Right ventricle myocardium inferior (tissue), 1 donor: ENCODE data around the gene TWF2. TPM values are rescaled to one million over a fixed set of nuclear protein-coding genes. Genes with fewer than 3 reads are reported as not detected.
"Not testable (repeated sequence)": the region's sequence is repeated elsewhere in the genome, so short reads cannot be mapped to it uniquely, and the experiment has no call there.

Experiments
- ATAC-seq: fragments of 200-7000 bp; cut with Tn5 transposase; one replicate; pipeline ENCODE4 v1.9.1; 2020; ENCODE audit warnings: mild to moderate bottlenecking, moderate library complexity
- DNase-seq: peaks from one replicate; pipeline ENCODE4 v3.0.0; 2021; ENCODE audit errors: missing footprints
- intact Hi-C: fragments of 100-400 bp; cut with DNase I; formaldehyde crosslinking; loops from one replicate; pipeline ENCODE4 v1.11.0; 2022
- long read RNA-seq: library from polyadenylated mRNA; unstranded; transcript quantifications from one replicate; pipeline ENCODE4 v2.0.0, GENCODE V29; 2021
- total RNA-seq: library from RNA; stranded (reverse); fragmentation: NEBNext Ultra II Directional; extraction: Animal tissue kit (Norgen Biotek cat#: 25700); gene quantifications from one replicate; pipeline ENCODE4 v1.2.1, GENCODE V29; 2021
- donor health status: DM: no; HTN: yes; CAD: no; lungs with severe emphysema.

Gene TWF2
- total RNA-seq = 120 TPM
- long read RNA-seq, transcript TWF2-201 (9 exons, 1,718 nt) = major isoform, 37 of 137 reads
- long read RNA-seq, partial matches to known transcripts = 94 of 137 reads
- long read RNA-seq, other reads (novel, unspliced or antisense) = 6 of 137 reads

DNA sequence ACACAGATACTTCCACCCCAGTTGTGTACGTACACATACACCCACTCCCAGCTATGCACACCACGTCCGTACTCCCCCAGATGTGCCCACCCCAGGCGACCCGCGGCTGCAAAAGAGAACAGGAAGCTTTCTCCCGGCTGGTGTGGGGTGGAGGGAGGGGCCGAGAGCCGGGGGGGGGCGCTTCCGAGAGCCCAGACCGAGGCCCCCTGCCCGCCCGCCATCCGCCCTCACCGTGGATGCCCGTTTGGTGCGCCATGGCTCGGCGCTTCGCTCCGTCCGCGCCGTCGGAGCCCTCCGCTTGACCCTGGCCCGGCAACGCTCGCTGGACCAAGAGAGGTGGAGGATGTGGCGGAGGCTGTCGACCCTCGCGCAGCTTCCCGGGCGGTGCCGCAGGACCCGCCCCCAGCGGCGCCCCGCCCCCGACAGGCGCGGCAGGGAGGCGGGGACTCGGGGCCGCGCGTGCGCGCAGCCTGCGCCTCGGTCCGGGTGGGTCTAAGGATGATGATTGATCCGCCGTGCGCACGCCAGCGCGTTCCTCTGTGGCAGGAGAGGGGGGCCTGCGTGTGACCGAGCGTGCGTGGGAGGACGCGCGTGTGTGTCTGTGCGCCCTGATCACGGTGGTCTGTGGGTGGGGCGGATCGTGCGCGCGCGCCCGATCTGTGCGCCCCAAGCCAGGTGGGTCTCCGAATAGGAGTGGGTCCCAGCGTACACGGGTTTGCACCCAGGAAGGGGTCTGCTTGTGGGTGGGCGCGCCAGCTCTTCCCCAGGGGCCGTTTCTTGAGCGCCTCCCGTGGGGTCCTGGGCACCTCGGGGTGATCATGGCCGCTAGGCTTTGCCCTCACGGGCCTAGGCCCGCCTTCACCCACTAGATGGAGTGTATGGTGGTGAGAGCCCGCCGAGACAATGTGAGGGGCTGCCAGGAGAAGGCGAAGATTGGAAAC lies at the start of gene TWF2:
TWF2 (minus strand) TSS at position 398 of the 941 bp plus-strand sequence; CDS start at position 256, 142 bp downstream.
- ATAC-seq (peak; percentile 86), DNase-seq (peak; percentile 92)
- intact Hi-C loops = loop anchor here (2.0 kb wide), 1 partner anchor 40 kb away; the partner anchor contains the start of gene WDR82

DNA sequence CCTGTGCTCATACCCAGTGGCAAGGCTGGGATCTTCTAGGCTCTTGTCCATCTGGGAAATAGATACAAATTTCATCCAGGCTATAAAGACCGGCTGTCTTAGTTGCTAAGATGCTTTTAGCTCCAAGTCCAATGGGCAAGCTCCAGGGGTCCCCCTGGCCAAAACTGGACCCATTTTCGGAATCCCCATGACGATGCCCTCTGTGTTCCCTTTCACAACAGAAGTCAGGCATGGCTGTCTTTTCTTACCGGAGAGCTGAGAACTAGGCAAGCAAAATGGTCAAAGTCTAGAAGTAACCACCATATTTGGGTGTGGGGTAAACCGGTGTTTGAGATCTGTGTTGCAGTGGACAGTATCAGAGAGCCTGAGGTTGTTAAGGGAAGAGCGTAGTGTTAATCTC lies 49.7 kb upstream of the TWF2 start:
- intact Hi-C loops = no loop called here
- ATAC-seq = no peak
- no peak for DNase-seq

DNA sequence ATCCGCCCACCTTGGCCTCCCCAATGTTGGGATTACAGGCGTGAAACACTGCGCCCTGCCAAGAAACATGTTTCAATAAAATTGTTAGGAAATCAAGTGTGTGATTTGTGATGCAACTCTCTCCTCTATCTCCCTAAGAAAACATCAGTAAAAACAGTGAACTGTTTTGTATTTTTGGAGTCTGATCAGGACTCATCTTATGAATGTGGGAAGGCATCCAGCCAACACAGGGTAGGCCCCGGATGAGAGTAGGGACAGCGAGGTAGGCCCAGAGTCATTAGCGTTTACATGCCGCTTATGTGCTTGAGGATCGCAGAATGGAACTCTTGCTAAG lies 47.8 kb upstream of the TWF2 start:
- ATAC-seq = no peak
- intact Hi-C loops = no loop called here
- no peak for DNase-seq

DNA sequence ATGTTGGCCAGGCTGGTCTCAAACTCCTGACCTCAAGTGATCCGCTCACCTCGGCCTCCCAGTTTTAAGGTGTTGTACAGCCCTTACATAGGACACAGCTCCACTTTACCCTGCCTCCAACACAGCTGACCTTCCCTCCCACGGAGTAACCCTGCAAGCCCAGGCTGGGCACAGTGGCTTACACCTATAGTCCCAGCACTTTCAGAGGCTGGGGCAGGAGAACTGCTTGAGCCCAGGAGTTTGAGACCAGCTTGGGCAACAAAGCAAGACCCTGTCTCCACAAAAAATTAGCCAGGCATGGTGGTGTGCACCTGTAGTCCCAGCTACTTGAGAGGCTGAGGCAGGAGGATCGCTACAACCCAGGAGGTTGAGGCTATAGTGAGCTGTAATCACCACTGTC lies 45.1 kb upstream of the TWF2 start:
- ATAC-seq, DNase-seq, intact Hi-C loops: not testable (repeated sequence)

DNA sequence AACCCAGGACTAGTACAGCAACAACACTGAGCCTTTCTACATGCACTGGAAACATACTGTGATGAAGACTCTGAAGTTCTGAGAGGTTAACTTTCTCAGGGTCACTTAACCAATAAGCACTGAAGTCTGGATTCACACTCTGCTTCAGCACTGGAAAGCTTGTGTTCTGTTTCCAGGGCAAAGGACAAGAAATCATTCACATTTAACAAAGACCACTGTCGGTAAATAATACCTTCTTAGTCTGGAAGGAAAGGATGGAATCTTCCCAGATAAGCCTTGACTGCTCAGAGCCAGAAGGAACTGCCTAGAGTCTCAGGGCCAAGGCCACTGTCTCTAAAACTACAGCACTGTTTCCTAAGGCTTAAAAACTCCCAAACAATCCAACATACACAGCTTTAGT lies 44.3 kb upstream of the TWF2 start:
- DNase-seq (no peak), ATAC-seq (no peak)
- intact Hi-C loops = no loop called here

DNA sequence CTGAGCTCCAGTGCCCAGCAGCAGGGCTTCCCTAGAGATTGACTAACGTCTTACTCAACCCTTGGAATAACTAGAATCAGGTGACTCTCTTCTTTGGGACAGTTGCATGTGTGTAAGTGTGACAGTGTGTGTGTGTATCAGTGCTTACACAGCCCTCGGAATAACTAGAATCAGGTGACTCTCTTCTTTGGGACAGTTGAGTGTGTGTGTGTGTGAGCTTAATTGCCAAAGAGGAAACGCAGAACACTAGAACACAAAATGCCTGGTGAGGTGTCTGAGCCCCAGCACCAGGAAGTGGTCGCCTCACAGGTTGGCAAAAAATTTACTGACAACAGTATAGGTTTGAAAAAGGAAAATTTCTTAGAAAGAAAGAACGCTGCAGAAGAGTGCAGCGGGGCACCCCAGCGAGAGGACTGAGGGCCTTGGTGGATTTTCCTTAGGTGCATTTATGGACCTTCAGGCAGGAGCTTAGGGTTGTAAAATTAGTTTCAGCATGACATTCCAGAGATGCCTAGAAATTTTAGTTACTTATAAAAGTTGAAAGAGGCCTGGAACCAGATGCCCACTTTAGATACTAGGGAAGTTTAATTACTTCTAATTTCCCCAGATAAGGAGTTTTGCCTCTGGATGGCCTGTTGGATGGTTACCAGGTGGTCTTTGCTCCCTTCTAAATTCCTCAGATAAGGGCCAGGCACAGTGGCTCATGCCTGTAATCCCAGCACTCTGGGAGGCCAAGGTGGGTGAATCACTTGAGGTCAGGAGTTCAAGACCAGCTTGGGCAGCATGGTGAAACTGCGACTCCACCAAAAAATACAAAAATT lies 43.2 kb upstream of the TWF2 start:
- intact Hi-C loops = no loop called here
- no peak for ATAC-seq
- DNase-seq = no peak

DNA sequence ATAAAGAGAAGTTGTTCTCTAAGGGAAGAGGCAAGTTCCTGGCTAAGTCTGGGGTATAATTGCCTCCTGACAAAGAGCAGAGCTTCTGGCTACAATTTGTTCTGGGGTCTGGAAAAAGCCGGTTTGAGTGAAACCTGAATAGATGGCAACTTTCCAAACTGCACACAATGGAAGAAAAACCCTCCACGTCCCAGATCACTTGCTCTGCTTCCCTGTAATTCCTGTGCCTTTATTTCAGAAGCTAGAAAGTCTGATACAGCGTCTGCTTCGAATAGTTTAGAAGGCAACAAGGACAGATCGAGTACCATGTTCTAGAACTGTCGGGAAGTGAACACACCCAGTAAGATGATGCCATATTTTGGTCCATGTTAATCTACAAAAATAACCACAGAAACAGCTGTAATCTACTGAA lies 41.1 kb upstream of the TWF2 start:
- no peak for DNase-seq
- intact Hi-C loops = no loop called here
- no peak for ATAC-seq

DNA sequence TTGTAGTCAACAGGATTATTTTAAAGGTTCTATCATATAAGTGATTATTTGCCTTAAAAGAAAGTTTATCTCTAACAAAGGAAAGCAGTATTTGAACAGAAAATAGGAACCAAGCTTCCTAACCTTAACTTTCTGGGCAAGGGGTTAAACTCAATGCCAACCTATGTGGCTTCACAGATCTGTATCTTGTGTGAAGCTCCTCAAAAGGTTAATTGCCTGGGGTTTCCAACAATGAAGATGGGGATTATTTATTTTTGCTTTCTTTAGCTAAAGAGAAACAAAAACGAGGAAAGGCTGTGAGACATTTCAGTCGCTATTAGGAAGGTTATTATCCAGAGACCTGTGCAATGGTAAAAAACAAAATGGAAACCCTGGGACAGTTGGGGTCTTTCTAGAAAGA lies 40.6 kb upstream of the TWF2 start:
- DNase-seq (no peak), ATAC-seq (no peak)
- intact Hi-C loops = loop anchor here (2.0 kb wide), 2 partner anchors 41 to 125 kb away; partner anchors contain the start of genes POC1A and TWF2

DNA sequence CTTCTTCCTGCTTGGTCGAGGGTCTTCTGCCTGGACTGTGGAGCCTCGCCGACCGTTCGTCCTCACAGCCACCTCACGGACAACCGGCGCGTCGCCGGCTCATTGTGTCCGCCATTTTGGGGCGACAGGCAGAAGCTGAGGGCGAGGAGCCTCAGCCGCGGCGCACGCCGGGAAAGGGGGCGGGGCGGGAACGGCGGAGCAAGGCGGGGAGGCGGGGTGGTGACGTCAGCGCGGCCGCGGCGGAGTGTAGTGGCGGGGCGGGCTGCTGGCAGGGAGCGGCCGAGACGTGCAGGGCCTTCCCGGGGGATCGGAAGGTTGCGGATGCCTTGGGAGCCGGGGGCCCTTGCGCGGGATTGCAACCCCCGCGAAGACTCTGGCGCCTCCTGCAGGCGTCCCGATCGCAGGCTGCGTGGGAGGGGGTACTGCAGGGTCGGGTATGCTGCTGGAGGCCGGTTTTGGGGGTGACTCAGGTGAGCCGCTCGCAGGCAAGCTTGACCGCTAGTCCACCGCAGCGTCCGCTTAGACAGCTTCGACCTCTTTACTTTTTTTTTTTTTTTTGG lies 39.6 kb upstream of the TWF2 start, which contains the start of gene WDR82:
WDR82 (minus strand) TSS at position 140 of the 560 bp plus-strand sequence. CDS start 288 bp downstream, outside the sequence.
- intact Hi-C loops = loop anchor here (2.0 kb wide), 2 partner anchors 40 to 124 kb away; partner anchors contain the start of genes POC1A and TWF2
- ATAC-seq = peak; percentile 98

DNA sequence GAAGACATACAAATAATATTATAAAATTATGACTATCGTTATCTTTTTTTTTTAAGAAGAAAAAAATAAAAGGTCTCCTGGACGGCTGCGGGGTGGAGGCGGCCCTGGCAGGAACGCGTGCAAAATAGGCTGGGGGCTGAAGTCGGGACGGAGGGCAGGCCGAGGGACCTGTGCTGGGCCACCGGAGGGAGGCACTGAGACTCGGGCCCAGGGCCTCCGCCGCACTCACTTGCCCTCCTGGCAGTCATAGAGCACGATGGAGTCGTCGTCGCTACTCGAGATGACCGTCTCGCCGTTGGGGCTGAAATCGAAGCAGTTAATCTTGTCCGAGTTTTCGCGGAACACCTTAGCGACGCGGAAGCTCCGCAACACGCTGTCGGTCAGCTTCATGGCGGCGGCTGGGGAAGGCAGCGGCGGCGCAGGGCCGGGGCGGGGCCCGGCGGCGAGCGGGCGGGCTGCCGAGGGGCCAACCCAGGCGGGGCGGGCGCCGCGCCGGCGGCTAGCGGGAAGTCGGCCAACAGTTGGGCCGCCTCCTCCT lies 39.1 kb upstream of the TWF2 start:
- no peak for DNase-seq

More for the DNA sequence above, 39.6 kb upstream of the TWF2 start, which contains the start of gene WDR82:
- peak; percentile 99 for DNase-seq

DNA sequence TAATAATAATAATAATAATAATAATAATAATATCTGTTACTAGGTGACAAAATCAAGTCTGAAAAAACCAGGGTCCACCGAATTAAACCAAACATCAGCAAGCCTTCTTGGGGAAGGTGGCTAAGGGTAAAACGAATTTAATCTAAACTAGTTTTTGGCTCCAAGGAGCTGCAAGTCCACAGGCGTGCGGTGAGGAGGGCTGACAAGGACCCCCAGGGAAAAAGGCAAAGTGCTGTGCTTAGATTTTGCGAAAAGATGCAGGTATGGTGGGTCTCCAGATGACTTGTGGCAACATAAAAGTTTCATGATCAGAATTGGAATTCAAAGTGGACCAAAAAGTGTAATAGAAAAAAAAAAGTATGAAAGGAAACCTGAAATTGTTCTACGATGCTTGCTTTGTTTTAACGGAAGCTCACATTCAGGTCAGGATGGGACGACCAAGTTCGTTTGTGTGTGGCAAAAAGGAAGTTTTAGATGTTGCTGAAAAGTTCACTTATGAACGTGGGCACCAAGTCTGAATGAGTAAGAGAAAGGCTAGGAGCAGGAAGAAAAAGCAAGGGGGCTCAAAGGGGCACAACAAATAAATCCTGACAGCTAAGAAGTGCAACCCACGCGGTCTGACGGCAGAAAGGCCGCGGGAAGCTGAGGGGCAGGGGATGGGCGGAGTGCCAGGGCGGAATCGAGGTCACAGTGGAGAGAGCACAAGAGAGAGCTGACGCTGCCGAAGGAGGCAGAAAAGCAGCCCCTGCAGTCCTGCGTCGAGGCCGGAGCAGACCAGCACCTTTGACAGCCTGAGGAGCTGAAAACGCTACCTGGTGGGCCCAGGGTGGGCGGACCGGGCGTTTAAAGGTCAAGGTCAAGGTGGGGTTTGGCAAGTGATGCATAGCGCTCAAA lies 38.4 kb upstream of the TWF2 start:
- peak; percentile 91 for DNase-seq
- peak; percentile 15 for ATAC-seq
- intact Hi-C loops = no loop called here

More for the DNA sequence above, 39.1 kb upstream of the TWF2 start:
- ATAC-seq = peak; percentile 81
- intact Hi-C loops = loop anchor here (2.0 kb wide), 2 partner anchors 39 to 123 kb away; partner anchors contain the start of genes POC1A and TWF2

DNA sequence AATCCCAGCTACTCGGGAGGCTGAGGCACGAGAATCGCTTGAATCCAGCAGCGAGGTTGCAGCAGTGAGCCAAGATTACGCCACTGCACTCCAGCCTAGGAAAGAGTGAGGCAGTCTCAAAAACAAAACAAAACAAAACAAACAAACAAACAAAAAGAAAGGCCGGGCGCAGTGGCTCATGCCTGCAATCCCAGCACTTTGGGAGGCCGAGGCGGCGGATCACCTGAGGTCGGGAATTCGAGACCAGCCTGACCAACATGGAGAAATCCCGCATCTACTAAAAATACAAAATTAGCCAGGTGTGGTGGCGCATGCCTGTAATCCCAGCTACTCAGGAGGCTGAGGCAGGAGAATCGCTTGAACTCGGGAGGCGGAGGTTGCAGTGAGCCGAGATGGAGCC lies 35.8 kb upstream of the TWF2 start:
- intact Hi-C loops, ATAC-seq, DNase-seq: not testable (repeated sequence)

DNA sequence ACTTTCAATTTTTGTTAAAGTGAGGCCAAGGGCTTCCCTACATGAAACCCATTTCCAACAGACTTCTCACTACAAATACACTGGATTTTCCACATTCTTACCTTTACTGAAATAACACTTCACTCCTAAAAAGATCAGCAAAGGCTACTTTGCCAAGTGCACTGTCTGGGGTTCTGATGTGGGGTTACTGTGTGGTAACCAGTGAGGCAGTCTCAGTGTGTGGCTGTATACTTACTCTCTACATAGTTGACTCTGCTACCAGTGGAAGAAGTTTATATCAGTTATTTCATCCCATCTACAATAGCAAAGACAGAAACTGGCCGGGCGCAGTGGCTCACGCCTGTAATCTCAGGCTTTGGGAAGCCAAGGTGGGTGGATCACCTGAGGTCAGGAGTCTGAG lies 33.9 kb upstream of the TWF2 start:
- no peak for DNase-seq
- ATAC-seq = no peak
- intact Hi-C loops = no loop called here

DNA sequence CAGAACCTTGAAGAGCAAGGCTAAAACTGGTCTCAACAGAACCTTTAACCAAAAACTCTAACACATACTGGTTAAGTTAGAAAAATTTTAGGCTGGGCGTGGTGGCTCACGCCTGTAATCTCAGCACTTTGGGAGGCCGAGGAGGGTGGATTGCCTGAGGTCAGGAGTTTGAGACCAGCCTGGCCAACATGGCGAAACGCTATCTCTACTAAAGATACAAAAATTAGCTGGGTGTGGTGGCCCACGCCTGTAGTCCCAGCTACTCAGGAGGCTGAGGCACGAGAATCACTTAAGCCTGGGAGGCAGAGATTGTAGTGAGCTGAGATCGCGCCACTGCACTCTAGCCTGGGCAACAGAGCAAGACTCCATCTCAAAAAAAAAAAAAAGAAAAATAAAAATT lies 33.2 kb upstream of the TWF2 start:
- ATAC-seq, DNase-seq, intact Hi-C loops: not testable (repeated sequence)

DNA sequence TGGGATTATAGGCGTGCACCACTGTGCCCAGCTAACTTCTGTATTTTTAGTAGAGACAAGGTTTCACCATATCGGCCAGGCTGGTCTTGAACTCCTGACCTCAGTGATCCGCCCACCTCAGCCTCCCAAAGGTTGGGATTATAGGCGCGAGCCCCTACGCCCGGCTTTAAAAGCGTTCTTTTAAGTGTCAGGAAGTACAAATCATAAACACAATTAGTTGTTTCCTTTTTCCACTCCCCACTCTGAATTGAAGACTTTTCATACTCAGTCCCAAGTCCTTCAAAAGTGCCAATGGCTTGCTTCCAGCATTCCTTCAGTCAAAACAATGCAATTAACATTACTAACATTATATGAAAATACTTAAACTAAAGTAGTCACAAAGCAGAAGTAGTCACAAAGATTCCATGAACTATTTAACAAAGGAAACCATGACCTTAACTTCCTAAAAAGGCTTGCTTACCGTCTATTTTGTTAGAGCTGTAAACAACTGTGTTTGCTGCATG lies 31.3 kb upstream of the TWF2 start:
- no peak for DNase-seq
- peak; percentile 18 for ATAC-seq
- intact Hi-C loops = no loop called here

DNA sequence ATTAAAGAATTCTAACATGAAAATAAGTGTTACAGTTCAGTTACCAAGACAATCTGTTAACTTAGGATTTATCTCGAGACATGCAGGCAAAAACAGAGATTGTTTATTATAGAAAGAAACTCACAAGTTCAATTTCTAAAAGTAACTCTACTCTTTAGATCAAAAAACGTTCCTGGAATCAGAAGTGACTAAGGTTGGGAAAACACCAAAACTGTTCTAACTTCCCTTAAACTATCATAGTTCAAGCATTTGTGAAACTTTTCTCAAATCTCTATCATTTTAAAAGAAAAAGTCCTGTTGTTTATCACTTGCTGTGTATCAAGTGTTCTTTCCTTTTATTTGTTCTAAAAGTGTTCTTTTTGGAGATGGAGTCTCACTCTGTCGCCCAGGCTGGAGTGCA lies 30.8 kb upstream of the TWF2 start:
- no peak for ATAC-seq
- no peak for DNase-seq
- intact Hi-C loops = no loop called here

DNA sequence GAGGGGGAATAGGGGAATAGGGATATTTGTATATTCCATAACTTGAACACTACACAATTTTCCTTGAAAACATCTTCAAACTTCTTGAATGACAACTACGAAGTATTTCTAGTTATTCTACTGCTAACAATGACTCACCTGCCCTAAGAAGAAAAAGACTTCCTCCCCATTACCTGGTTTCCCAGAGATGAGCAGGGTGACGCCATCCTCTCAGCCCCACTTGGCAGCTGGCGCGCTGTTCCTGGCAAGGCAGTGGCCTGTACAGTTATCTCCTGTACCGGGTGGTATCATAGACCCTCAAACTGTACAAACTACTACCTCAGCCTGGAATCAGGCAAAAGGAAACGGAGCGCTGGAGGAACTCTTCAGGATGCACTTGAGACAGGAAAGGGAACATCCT lies 29.1 kb upstream of the TWF2 start:
- DNase-seq (no peak), ATAC-seq (no peak)
- intact Hi-C loops = no loop called here
